Stimulated activated CD4-positive, alpha-beta T cell treated with anti-CD3 and anti-CD28 coated beads, TNF-alpha, amount 100 ng/mL, for 48 hours (primary cell): ENCODE data around the gene CHN2.

Experiments used
- DNase-seq, 3 donors: peaks; one replicate each; pipeline ENCODE4 v3.0.0-alpha.2; 2020; ENCODE audit warnings: low read depth in 3 of 3

CHN2 gene

DNA sequence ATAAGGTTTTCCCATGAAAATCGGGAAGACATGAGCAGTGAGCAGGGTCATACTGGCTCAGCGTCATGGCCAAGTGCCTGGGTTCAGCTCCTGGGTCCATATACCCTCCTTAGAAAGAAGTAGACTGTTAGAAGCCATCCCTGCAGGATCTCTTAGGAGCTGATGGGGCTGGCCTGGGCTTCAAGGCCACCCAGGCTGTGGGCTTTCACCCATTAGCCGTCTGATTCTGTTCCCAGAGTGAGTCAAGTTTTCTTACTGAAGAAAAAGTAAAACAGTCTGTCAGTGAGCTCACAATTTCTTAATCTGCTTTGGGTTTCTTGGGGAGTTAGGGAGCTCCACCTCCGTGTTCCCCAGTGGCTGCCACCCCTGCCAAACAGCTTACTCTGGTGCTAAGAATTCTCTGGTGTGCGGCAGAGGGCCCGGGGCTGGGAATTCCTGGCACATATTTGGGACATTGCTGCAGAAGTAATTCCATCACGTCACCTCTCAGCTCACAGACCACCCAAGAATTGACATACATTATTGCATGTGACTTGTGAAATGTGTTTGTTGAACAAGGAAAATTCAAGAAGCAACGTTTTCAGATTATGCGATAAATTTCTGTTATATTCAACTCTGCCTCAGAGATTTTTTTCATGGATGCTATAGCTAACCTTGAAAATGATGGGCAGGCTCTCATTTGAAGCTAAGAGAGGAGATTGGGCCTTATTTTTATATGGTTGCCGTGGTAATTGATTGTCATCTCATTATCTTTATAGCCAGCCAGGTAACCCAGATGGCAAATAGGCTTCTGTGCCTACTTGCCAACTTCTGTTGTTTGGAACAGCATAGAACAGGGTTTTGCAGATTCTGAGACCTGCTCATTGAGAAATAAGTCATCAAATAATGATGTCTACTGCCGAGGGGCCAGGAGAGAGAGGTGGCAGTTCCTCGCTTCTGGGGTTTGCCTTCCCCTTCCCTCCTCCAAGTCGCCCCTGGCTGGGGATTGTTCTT lies 166.4 kb downstream of the CHN2 start:
- no peak for DNase-seq

GRCh38 chr7:29362380-29362779 lies 167.8 kb downstream of the CHN2 start:
- DNase-seq, result no peak

DNA sequence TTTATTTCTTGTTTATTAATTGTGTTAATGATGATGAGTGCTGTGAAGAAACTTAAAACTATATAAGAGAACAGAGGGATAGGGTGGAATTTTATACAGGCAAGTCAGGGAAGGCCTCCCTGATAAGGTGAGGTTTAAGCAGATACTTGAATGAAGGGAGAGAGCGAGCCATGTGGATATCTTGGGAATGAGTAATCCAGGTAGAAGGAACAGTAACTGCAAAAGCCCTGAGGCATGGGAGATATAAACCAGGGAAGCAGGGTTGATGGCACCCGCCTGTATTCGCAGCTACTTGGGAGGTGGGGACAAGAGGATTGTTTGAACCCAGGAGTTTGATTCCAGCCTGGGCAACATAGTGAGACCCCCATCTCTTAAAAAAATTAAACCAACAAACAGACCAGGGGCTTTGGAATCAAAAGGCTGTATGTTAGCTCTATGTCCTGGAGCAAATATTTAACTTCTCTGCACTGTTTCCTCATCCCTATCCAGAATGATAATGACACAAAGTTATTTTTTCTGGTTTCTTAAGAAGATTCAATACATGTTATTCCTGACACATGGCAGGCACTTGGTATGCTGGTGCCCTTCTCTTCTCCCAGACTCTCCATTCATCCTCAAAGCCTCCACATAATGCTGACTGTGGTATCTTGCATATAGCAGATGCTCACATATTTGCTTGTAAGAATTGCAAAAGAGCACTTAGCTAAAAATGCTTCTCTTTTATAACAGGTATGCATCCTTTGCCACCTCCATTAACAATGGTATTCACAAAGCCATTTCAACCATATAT lies 169.3 kb downstream of the CHN2 start:
- no peak for DNase-seq

GRCh38 chr7:29364661-29365060 lies 170.1 kb downstream of the CHN2 start:
- DNase-seq, result no peak

GRCh38 chr7:29365423-29365822 lies 170.8 kb downstream of the CHN2 start:
- no peak for DNase-seq

DNA sequence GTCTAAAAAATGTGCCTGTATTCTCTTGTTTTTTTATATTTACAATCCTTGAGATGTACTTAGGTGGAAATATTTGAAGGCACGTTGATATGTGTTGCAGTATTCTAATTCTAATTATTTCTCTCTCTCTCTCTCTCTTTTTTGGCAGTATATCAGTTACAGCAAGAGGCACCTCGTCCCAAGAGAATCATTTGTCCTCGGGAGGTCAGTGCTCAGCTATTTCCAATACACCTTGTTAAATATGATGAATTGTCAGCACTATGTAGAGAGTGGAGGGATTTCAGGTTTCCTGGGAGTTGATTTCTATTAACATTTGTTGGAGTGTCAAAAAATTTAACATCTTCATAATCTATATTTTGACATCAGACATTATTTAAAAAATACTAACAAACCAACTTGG lies 173.2 kb downstream of the CHN2 start:
- no peak for DNase-seq

DNA sequence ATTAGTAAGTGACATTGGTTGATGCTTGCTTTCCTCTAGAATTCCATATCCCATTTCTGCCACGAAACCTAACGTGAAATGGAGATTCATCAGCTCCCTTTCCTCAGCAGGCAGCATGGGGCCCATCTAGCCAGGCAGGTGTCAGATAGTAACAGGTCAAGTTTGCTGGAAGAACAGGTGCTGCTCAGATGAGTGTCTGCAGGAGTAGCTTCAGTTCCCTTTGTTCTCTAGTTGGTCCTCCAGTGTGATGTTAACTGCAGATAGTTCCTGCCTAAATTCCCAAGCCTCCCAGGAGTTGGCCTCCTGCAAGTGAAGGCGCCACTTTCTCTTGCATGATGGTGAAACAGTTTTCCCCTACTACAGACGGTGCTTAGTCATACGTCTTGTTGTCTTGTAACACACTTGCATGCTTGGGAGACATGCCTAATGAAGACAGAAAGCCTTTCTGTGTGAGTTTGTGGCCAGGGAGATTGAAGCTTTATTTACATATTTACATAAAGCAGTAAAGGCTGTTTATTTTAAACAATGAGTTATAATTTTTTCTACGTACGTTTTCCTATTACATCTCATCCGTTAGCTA lies 175.4 kb downstream of the CHN2 start:
- no peak for DNase-seq

DNA sequence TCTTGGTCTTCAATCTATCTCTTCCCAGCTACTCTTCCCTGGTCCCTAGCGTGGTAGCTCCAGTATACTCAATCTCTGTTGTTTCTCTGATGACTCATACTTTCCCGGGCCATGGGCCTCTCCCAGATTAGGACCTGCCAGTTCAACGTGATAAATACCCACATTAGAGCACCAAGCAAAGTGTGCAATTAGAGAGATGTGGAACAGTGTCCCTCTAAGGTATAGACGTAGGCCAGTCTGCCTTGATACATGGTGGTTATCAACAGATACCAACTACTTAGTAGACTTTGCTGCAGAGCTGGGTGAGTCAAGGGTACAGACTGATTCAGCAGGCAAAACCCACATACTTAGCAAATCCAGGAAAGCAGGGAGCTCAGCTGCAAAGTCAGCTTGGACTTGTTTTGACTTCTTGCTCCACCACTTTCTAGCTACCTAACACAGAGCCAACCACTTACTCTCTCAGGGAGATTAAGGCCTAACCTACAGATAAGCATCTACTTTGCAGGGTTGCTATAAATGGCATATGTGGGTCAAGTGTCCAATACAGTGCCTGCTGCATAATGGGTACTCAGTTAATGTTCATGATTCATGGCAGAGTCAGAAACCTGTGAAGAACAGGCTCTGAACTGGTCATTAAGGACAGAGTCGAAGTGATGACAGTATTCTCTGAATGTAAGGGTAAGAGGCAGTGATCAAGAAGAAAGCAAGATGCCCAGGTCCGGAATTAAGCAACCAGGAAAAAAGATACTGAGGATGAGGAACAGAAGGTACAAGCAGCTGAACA lies 176.1 kb downstream of the CHN2 start:
- DNase-seq, result no peak

- no peak for DNase-seq
These were observed 176.9 kb downstream of the CHN2 start for GRCh38 chr7:29371472-29371871.

GRCh38 chr7:29372351-29373090 lies 177.9 kb downstream of the CHN2 start:
- DNase-seq, result no peak

DNA sequence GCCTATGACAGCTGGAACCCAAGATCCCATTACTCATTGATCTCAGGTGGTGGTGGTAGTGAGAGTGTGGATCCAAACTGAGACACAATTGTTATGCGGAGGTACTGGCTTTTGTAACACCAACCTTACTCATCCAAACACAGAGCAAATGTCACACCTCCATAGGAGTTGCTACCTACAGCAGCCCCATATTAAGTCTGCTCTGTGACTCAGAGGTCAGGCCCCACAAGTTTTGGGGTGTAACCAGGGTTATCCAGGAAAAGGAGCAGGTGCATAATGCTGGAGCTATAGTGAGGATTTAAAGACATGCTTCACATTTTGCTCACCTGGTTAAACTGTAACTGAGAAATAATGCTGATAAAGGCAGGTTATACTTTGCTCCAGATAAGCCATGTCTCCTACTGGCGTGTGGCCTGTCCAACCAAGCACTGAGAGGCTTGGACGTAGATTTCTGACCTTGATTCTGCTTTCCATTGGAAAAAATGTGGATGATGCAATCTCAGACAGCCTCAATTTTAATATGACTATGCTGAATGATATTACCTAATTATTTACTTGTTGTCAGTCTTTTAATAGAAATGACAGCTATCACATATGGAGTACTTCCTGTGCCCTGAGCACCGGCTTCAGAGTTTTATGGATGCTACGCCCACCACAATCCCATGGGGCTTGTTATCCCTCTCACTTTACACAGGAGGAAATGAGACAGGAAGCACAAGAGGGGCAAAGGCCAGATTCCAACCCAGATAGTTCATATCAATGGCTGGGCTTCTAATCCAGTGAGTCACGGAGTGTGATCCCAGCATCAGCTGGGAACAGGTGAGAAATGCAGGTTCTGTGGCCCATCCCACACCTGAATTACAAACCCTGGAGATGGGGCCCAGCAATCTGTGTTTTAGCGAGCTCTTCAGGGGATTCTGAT lies 181.3 kb downstream of the CHN2 start:
- no peak for DNase-seq

GRCh38 chr7:29377718-29378117 lies 183.1 kb downstream of the CHN2 start:
- DNase-seq, result no peak

DNA sequence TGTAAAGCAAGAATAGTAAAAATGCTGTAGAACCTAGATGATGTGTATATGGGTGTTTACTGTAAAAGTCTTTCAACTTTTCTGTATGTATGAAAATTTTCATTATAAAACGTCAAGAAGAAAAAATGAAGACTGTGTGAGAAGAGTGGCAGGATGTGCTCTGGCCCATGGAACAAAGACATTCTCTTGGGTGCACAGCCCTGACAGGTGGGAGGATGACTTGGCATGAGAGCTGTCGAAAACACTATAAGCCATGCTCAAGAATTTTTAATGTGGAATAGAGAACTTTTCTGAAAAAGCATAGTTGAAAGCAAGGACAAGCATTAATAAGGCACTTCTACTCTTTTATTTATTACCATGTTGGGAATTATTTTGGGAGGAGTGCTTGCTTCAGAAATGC lies 185.0 kb downstream of the CHN2 start:
- no peak for DNase-seq

DNA sequence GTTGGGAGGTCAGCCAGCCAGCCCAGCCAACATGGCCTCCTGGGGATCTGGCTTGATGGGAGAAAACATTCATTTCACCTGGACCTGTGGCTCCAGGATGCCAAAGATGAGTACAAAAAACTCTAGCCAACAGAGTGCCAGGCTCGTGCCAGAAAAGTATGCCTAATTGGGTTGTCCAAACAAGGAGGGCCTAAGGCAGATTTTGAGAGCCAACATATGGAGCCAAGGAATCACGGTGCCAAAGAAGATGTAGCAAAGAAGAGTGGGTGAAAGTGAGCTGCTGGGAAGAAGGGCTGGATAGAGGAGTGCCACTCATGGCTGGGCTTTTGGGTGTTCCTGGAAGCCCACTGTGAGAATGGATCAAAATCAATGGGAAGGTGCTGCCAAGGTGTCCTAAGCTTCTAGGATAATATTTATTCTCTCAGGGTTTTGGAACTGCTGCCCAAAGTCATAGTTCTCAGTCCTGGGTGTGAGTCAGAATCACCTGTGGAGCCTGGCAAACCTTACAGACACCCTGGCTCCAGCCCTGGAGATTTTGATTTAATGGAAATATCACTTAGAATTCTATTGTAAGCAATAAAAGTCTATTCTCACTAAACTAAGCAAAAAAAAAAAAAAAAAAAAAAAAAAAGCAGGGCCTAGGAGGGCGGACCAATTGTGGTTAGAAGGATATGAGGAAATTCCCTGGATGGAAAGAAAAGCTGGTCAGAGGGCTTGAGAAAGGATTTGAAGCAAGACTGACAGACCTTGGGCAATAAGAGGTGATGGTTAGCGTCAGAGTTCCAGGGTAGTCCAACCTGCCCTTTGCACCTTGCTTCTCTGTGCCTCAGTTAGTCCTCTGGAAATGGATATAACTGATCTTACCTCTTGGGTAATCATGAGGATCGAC lies 186.9 kb downstream of the CHN2 start:
- DNase-seq, result no peak

DNA sequence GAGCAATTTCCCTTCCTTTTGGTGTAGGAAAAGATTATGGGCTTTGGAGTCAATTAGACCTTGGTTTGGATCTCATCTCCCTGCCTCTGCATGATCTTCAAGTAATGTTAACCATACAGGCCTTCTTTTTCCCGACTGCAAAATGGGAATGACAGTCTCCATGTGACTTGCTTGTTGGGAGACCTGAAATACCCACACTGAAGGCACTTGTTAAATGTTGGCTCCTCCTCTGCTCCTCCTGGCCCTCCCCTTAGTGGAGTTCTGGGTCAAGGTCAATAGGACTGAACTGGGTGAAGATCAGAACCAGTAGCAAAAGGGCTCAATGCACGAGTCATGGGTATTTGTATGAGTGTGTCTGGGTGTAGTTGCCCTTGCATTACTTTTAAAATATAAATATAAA lies 189.7 kb downstream of the CHN2 start:
- DNase-seq, result no peak

GRCh38 chr7:29385214-29385814 lies 190.7 kb downstream of the CHN2 start:
- DNase-seq, result no peak

DNA sequence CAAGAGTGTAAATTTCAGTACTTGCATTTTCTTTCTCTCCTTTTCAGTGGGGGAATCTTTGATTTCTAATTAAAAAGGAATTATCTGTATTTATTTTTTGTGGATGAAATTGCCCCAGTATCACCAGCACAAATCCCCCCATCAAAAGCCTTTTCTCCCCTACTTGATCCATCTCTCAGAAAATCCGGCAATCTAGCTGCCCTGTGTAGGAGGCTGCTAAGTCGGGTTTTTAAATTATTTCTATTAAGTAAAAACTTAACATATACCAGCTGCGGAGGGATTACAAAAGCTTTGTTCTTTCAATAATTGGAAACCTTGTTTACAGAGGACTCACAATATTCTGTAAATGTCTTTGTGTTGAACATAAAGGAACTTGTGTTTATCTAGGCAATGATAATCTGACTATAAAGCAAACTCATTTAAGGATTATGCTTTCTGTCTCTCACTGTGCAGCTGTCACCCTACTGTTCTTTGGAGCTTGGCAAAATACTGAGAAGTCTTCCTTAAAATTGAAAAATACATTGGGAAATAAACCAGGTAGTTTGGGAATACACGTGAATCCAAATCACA lies 191.7 kb downstream of the CHN2 start:
- DNase-seq, result no peak

- DNase-seq, result no peak
These were observed 196.7 kb downstream of the CHN2 start for GRCh38 chr7:29391262-29391661.
